Activated CD4-positive, alpha-beta T cell treated with anti-CD3 and anti-CD28 coated beads for 48 hours (primary cell): ENCODE measurements around the gene RAB11A.

ENCODE experiments used
- DNase-seq: peaks from one replicate; pipeline ENCODE4 v3.0.0-alpha.2; 2020

The RAB11A gene

GRCh38 chr15:65888981-65889380 lies 19.7 kb downstream of the RAB11A start:
- peak; percentile 33 for DNase-seq

GRCh38 chr15:65893060-65893459 lies 23.8 kb downstream of the RAB11A start:
- DNase-seq, result peak; percentile 31

GRCh38 chr15:65896236-65896635 lies 26.9 kb downstream of the RAB11A start:
- no peak for DNase-seq

GRCh38 chr15:65900488-65900887 lies 31.2 kb downstream of the RAB11A start:
- DNase-seq, result no peak

GRCh38 chr15:65901336-65901735 lies 32.0 kb downstream of the RAB11A start:
- no peak for DNase-seq

GRCh38 chr15:65901836-65902235 lies 32.5 kb downstream of the RAB11A start:
- DNase-seq, result no peak

- no peak for DNase-seq
Observed at GRCh38 chr15:65902373-65902772, 33.1 kb downstream of the RAB11A start.

GRCh38 chr15:65903296-65904073 lies 34.2 kb downstream of the RAB11A start:
- no peak for DNase-seq

- no peak for DNase-seq
Observed at GRCh38 chr15:65904301-65904700, 35.0 kb downstream of the RAB11A start.

GRCh38 chr15:65906396-65906795 lies 37.1 kb downstream of the RAB11A start:
- DNase-seq, result no peak

GRCh38 chr15:65907661-65908060 lies 38.4 kb downstream of the RAB11A start:
- no peak for DNase-seq

- DNase-seq, result no peak
Observed at GRCh38 chr15:65908876-65909275, 39.6 kb downstream of the RAB11A start.

- DNase-seq, result no peak
Observed at GRCh38 chr15:65909831-65910230, 40.5 kb downstream of the RAB11A start.

GRCh38 chr15:65910341-65910740 lies 41.0 kb downstream of the RAB11A start:
- no peak for DNase-seq

GRCh38 chr15:65912235-65912634 lies 42.9 kb downstream of the RAB11A start:
- no peak for DNase-seq

- no peak for DNase-seq
Observed at GRCh38 chr15:65913631-65914199, 44.4 kb downstream of the RAB11A start.

- DNase-seq, result no peak
Observed at GRCh38 chr15:65914386-65914785, 45.1 kb downstream of the RAB11A start.

GRCh38 chr15:65914981-65915925 lies 46.0 kb downstream of the RAB11A start:
- no peak for DNase-seq

- no peak for DNase-seq
Observed at GRCh38 chr15:65916041-65916663, 46.9 kb downstream of the RAB11A start.

GRCh38 chr15:65916664-65917406 lies 47.5 kb downstream of the RAB11A start:
- peak; percentile 45 for DNase-seq

GRCh38 chr15:65917407-65917756 lies 48.1 kb downstream of the RAB11A start:
- DNase-seq, result no peak

GRCh38 chr15:65917936-65918335 lies 48.6 kb downstream of the RAB11A start:
- DNase-seq, result no peak
